PFSK-1 (cell line): ENCODE measurements around the gene HBP1.

Source experiments
- POLR2AphosphoS5 ChIP-seq: IDR thresholded peaks from 2 replicates; pipeline ENCODE4 v1.6.1; 2012; ENCODE audit warnings: low read depth, mild to moderate bottlenecking, control low read depth, low read length, moderate library complexity
- SIN3A ChIP-seq: IDR thresholded peaks from 2 replicates; pipeline ENCODE4 v1.6.1; 2012; ENCODE audit warnings: mild to moderate bottlenecking, low read length, moderate library complexity, borderline replicate concordance; ENCODE audit not compliant: insufficient read depth
- TAF1 ChIP-seq: IDR thresholded peaks from 2 replicates; pipeline ENCODE4 v1.6.1; 2012; ENCODE audit warnings: low read length, control low read depth, borderline replicate concordance; ENCODE audit not compliant: insufficient read depth

DNA sequence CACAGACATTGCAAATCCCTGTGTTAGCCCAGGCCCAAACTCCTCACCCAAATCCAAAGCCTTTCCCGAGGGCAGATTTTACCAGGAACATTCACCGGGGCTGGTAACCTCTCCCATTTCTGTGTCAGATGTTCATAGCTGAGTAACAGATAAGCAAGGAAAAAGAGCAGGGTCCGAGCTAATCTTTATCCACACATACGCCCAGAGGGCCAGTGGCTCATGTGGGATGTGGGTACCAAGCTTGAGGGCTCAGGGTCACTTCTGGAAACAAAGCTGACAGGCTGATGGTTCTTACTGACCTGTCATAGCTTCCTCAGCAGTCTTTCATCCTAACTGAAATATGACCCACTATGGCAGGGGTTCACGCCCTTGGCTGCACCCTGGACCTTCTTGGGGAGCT, 39.8 kb downstream of the HBP1 start:
- TF ChIP-seq POLR2AphosphoS5: no peak
- TF ChIP-seq TAF1: no peak
- no peak for TF ChIP-seq SIN3A
